GM12878 (cell line): Measurements from ENCODE around the gene TMEM168. TPM values are rescaled to one million over a fixed set of nuclear protein-coding genes. Genes with fewer than 3 reads are reported as not detected.

ENCODE experiments used
- ATAC-seq: fragments of 200-7000 bp; cut with Tn5 transposase; 3 replicates; pipeline ENCODE4 v1.9.1; 2020; ENCODE audit warnings: mild to moderate bottlenecking, moderate library complexity
- BruUV-seq: library from RNA; stranded (reverse); fragments of 400-500 nt; replicated peaks from 2 replicates; lab custom pipeline; 2021; lab: Mats Ljungman, UMichigan
- CTCF ChIA-PET: fragments of 300-600 bp; sonication (Branson Sonifier 250); formaldehyde crosslinking; extraction: SDS; loops from one replicate; lab custom pipeline; 2021; ENCODE audit warnings: inconsistent platforms; lab: Yijun Ruan, JAX
- POLR2A ChIA-PET: fragments of 350-600 bp; formaldehyde crosslinking; extraction: SDS; loops from one replicate; lab custom pipeline; 2021; ENCODE audit warnings: inconsistent platforms; lab: Charles Lee
- RAD21 ChIA-PET: fragments of 300-600 bp; sonication (Branson Sonifier 250); formaldehyde crosslinking; loops from one replicate; lab custom pipeline; 2023; ENCODE audit warnings: antibody characterized with exemption; ENCODE audit not compliant: unreplicated experiment; lab: Charles Lee
- SMC1A ChIA-PET: fragments of 300-600 bp; sonication (Branson Sonifier 250); formaldehyde crosslinking; loops from one replicate; lab custom pipeline; 2023; ENCODE audit not compliant: unreplicated experiment, uncharacterized antibody; lab: Charles Lee
- DNase-seq: peaks from one replicate; pipeline ENCODE4 v3.0.0-alpha.2; 2011; ENCODE audit warnings: low read depth, low spot score
- FAIRE-seq: peaks from 3 replicates; lab custom pipeline; 2011; peaks lifted over from hg19 to GRCh38; lab: Jason Lieb, UNC
- H2AFZ ChIP-seq: 2 replicates; pipeline ENCODE4 v1.6.0; 2011; ENCODE audit warnings: low read depth, low read length, control low read depth; ENCODE audit not compliant: control insufficient read depth
- H3K27ac ChIP-seq: 2 replicates; pipeline ENCODE4 v1.5.1; 2011; ENCODE audit warnings: control low read depth; ENCODE audit not compliant: control insufficient read depth, insufficient read depth
- H3K27me3 ChIP-seq, 2 experiments: replicated peaks in 1 of 2; 2 replicates each; pipeline versions ENCODE4 v1.6.0 to v1.6.1; 2011; ENCODE audit warnings: low read length in 1 of 2; ENCODE audit not compliant: control insufficient read depth in 2 of 2, insufficient read depth in 2 of 2
- H3K36me3 ChIP-seq, 2 experiments: 2 replicates each; pipeline ENCODE4 v1.5.1; 2011; ENCODE audit warnings: low read length in 1 of 2; ENCODE audit not compliant: control insufficient read depth in 2 of 2, insufficient read depth in 2 of 2
- H3K4me1 ChIP-seq: 2 replicates; pipeline ENCODE4 v1.6.1; 2011; ENCODE audit warnings: mild to moderate bottlenecking, low read length, moderate library complexity, mixed read lengths; ENCODE audit not compliant: control insufficient read depth, insufficient read depth
- H3K4me2 ChIP-seq: 2 replicates; pipeline ENCODE4 v1.6.0; 2011; ENCODE audit warnings: control low read depth; ENCODE audit not compliant: control insufficient read depth, insufficient read depth
- H3K4me3 ChIP-seq: fragments of 200-600 bp; sonication (generic); 2 replicates; pipeline ENCODE4 v1.5.1; 2016
- H3K79me2 ChIP-seq: 2 replicates; pipeline ENCODE4 v1.6.0; 2011; ENCODE audit warnings: low read length; ENCODE audit not compliant: control insufficient read depth, insufficient read depth
- H3K9ac ChIP-seq: 2 replicates; pipeline ENCODE4 v1.8.0; 2011; ENCODE audit warnings: low read length, control low read depth, mixed read lengths; ENCODE audit not compliant: control insufficient read depth, insufficient read depth
- H3K9me3 ChIP-seq: replicated peaks from 3 replicates; pipeline ENCODE4 v1.5.1; 2011; ENCODE audit warnings: mild to moderate bottlenecking, low read length; ENCODE audit not compliant: control insufficient read depth, insufficient read depth
- H4K20me1 ChIP-seq: 2 replicates; pipeline ENCODE4 v1.6.0; 2011; ENCODE audit not compliant: control insufficient read depth, insufficient read depth
- ATF7 ChIP-seq: fragments of 450-650 bp; IDR thresholded peaks from 2 replicates; pipeline ENCODE4 v1.6.1; 2016; ENCODE audit warnings: low read depth, mild to moderate bottlenecking
- CBX5 ChIP-seq: sonication (generic); IDR thresholded peaks from 2 replicates; pipeline ENCODE4 v1.6.1; 2016; ENCODE audit warnings: low read depth, moderate library complexity, mild to moderate bottlenecking, inconsistent platforms
- CREB1 ChIP-seq: IDR thresholded peaks from 2 replicates; pipeline ENCODE4 v1.6.1; 2012; ENCODE audit warnings: low read depth, mild to moderate bottlenecking, inconsistent platforms
- EGR1 ChIP-seq, 2 experiments: IDR thresholded peaks; 1 replicate in 1 of 2; 2 replicates in 1 of 2; pipeline ENCODE4 v1.6.1; 2011 to 2012; ENCODE audit warnings: low read depth in 2 of 2, low read length in 2 of 2, borderline replicate concordance in 1 of 2, mild to moderate bottlenecking in 1 of 2, moderate library complexity in 1 of 2
- FOXK2 ChIP-seq: fragments of 450-650 bp; IDR thresholded peaks from 2 replicates; pipeline ENCODE4 v1.6.1; 2017; ENCODE audit warnings: mild to moderate bottlenecking, moderate library complexity
- KDM1A ChIP-seq: fragments of 200-600 bp; sonication (generic); IDR thresholded peaks from 2 replicates; pipeline ENCODE4 v1.6.1; 2016; ENCODE audit warnings: borderline replicate concordance
- KLF5 ChIP-seq: fragments of 450-650 bp; IDR thresholded peaks from 2 replicates; pipeline ENCODE4 v1.6.1; 2014; ENCODE audit warnings: mild to moderate bottlenecking; ENCODE audit not compliant: partially characterized antibody
- MYB ChIP-seq: fragments of 150-350 bp; IDR thresholded peaks from 2 replicates; pipeline ENCODE4 v1.6.1; 2014; ENCODE audit warnings: mild to moderate bottlenecking, low read depth, low read length, borderline replicate concordance
- MYC ChIP-seq: IDR thresholded peaks from 2 replicates; pipeline ENCODE4 v1.6.1; 2011; ENCODE audit warnings: mild to moderate bottlenecking, low read length, moderate library complexity, inconsistent platforms; ENCODE audit not compliant: insufficient read depth, insufficient replicate concordance, insufficient read length, severe bottlenecking
- NFIC ChIP-seq: IDR thresholded peaks from 2 replicates; pipeline ENCODE4 v1.6.1; 2012; ENCODE audit warnings: low read depth, mild to moderate bottlenecking, inconsistent platforms, low read length, moderate library complexity
- NFYA ChIP-seq: IDR thresholded peaks from 2 replicates; pipeline ENCODE4 v1.6.1; 2011; ENCODE audit warnings: low read depth, mild to moderate bottlenecking, low read length, improper control_type of control experiment, borderline replicate concordance
- NKRF ChIP-seq: fragments of 450-650 bp; conservative IDR thresholded peaks from 2 replicates; pipeline ENCODE4 v1.6.1; 2017; ENCODE audit warnings: mild to moderate bottlenecking, moderate library complexity
- RAD21 ChIP-seq: IDR thresholded peaks from 2 replicates; pipeline ENCODE4 v1.6.1; 2011; ENCODE audit warnings: mild to moderate bottlenecking, low read depth, low read length, moderate library complexity; ENCODE audit not compliant: insufficient read depth
- RUNX3 ChIP-seq: IDR thresholded peaks from 2 replicates; pipeline ENCODE4 v1.6.1; 2012; ENCODE audit warnings: low read length, inconsistent platforms
- SIX5 ChIP-seq: IDR thresholded peaks from 2 replicates; pipeline ENCODE4 v1.6.1; 2011; ENCODE audit warnings: mild to moderate bottlenecking, low read depth, low read length, moderate library complexity; ENCODE audit not compliant: severe bottlenecking
- SMAD5 ChIP-seq: IDR thresholded peaks from 2 replicates; pipeline ENCODE4 v1.6.1; 2016; ENCODE audit warnings: antibody characterized with exemption, low read depth
- SREBF2 ChIP-seq: IDR thresholded peaks from 2 replicates; pipeline ENCODE4 v1.6.1; 2012; ENCODE audit warnings: mild to moderate bottlenecking, low read length
- TBL1XR1 ChIP-seq: IDR thresholded peaks from 2 replicates; pipeline ENCODE4 v1.6.1; 2012; ENCODE audit warnings: low read depth, low read length, improper control_type of control experiment
- YY1 ChIP-seq: IDR thresholded peaks from 2 replicates; pipeline ENCODE4 v1.6.1; 2011; ENCODE audit warnings: low read depth, mild to moderate bottlenecking, low read length
- in situ Hi-C: fragments of 300-500 bp; cut with MboI; formaldehyde crosslinking; loops from 9 replicates; pipeline ENCODE4 v1.14.3; 2018; ENCODE audit warnings: mixed read lengths
- intact Hi-C: fragments of 100-400 bp; cut with micrococcal nuclease; formaldehyde crosslinking; loops from one replicate; pipeline ENCODE4 v1.14.2; 2022; ENCODE audit not compliant: unreplicated experiment
- polyA plus RNA-seq, 11 experiments: library from polyadenylated mRNA; depleted of rRNA in 4 of 11; unstranded in 6 of 11; stranded (reverse) in 5 of 11; fragments of >200 nt; fragmentation: Nextera tagmentation in 4 of 11; fragmentation: Illumina TruSeq in 1 of 11; extraction: Ambion mirVana in 4 of 11; extraction: Trizol in 1 of 11; gene quantifications; 1 replicate in 1 of 11; 2 replicates in 10 of 11; pipeline versions ENCODE4 v1.2.1 to v1.2.3, GENCODE V29; 2011 to 2016; ENCODE audit warnings: inconsistent platforms in 2 of 11, missing spikeins in 2 of 11, low read depth in 1 of 11
- total RNA-seq, 4 experiments: library from RNA; depleted of rRNA in 3 of 4; stranded (reverse); fragments of >200 nt in 3 of 4; fragmentation: Illumina TruSeq in 1 of 4; extraction: Trizol in 1 of 4; gene quantifications; 2 replicates each; pipeline versions ENCODE4 v1.2.1 to v1.2.3, GENCODE V29; 2013 to 2021
- TF ChIP-seq, protein P1 (sequence below): fragments of 450-650 bp; IDR thresholded peaks from 2 replicates; pipeline ENCODE4 v1.6.1; 2017; ENCODE audit warnings: borderline replicate concordance

TMEM168 gene
- total and polyA plus RNA-seq, 10 of the 15 experiments (the other 5 are each of a cell fraction or from before 2014, with no cell fraction given), result 9.1 to 44.2 (median 19.8) TPM

- H3K9me3 ChIP-seq, result no peaks in the 10 kb centered on the region
- RAD21 ChIA-PET, result interaction anchor here (0.8 kb wide), 1 partner anchor 597 kb away, joined by 3 read pairs; no protein-coding TSS in a partner anchor
- no peaks in the 10 kb centered on the region for H3K79me2 ChIP-seq
- DNase-seq (no peak), ATAC-seq (no peak), FAIRE-seq (no peak)
- no peaks in the 10 kb centered on the region for H4K20me1 ChIP-seq
- SMC1A ChIA-PET, result no interaction called here
- CTCF ChIA-PET, result interaction anchor here (0.9 to 1.4 kb wide), 2 partner anchors 51 to 151 kb away, joined by 3 read pairs; no protein-coding TSS in a partner anchor
- H3K27me3 ChIP-seq, result no peaks in the 10 kb centered on the region
- H3K4me1 ChIP-seq, result no peaks in the 10 kb centered on the region
- H3K36me3 ChIP-seq, result no peaks in the 10 kb centered on the region
- in situ Hi-C loops (no loop called here), intact Hi-C loops (no loop called here)
- POLR2A ChIA-PET, result interaction anchor here (1.4 kb wide), 1 partner anchor 10 kb away, joined by 4 read pairs; no protein-coding TSS in a partner anchor
- H3K9ac ChIP-seq, result no peak overlapping the region
- H3K27ac ChIP-seq, result no peak overlapping the region
- no peak overlapping the region for H2AFZ ChIP-seq
- no TSS peak for BruUV-seq
- TF ChIP-seq CREB1 (no peak), SIX5 (no peak), NKRF (no peak), SMAD5 (no peak), TBL1XR1 (no peak), KLF5 (no peak), CBX5 (no peak), ATF7 (no peak), MYB (no peak), MYC (no peak), RAD21 (no peak), SREBF2 (no peak), YY1 (no peak), NFYA (no peak), FOXK2 (no peak), KDM1A (no peak), NFIC (no peak), RUNX3 (no peak), EGR1 (IDR thresholded peaks at IDR 0.05; ENCODE audit: borderline replicate concordance in 1 of 2, low read depth in 2 of 2, low read length in 2 of 2) (no peak)
- TF ChIP-seq, protein P1, sequence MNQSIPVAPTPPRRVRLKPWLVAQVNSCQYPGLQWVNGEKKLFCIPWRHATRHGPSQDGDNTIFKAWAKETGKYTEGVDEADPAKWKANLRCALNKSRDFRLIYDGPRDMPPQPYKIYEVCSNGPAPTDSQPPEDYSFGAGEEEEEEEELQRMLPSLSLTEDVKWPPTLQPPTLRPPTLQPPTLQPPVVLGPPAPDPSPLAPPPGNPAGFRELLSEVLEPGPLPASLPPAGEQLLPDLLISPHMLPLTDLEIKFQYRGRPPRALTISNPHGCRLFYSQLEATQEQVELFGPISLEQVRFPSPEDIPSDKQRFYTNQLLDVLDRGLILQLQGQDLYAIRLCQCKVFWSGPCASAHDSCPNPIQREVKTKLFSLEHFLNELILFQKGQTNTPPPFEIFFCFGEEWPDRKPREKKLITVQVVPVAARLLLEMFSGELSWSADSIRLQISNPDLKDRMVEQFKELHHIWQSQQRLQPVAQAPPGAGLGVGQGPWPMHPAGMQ, result no peak
- no peak overlapping the region for H3K4me2 ChIP-seq
- no peak overlapping the region for H3K4me3 ChIP-seq
These were observed 41.8 kb downstream of the TMEM168 start for GRCh38 chr7:112748381-112748780.
